Activated naive CD8-positive, alpha-beta T cell (primary cell): Measurements from ENCODE around the gene AFDN.

Experiments used
- H3K27ac Mint-ChIP-seq: one replicate; pipeline ENCODE4 v1.8.0; 2021; ENCODE audit warnings: mixed read lengths
- H3K27me3 Mint-ChIP-seq: one replicate; pipeline ENCODE4 v1.8.0; 2021; ENCODE audit warnings: mixed read lengths
- H3K36me3 Mint-ChIP-seq: one replicate; pipeline ENCODE4 v1.8.0; 2021; ENCODE audit warnings: mixed read lengths
- H3K4me1 Mint-ChIP-seq: one replicate; pipeline ENCODE4 v1.8.0; 2021; ENCODE audit warnings: low read depth, mixed read lengths
- H3K4me3 Mint-ChIP-seq: one replicate; pipeline ENCODE4 v1.8.0; 2021; ENCODE audit warnings: mild to moderate bottlenecking, mixed read lengths
- H3K9me3 Mint-ChIP-seq: one replicate; pipeline ENCODE4 v1.8.0; 2021; ENCODE audit warnings: low read depth, mixed read lengths

AFDN gene

DNA sequence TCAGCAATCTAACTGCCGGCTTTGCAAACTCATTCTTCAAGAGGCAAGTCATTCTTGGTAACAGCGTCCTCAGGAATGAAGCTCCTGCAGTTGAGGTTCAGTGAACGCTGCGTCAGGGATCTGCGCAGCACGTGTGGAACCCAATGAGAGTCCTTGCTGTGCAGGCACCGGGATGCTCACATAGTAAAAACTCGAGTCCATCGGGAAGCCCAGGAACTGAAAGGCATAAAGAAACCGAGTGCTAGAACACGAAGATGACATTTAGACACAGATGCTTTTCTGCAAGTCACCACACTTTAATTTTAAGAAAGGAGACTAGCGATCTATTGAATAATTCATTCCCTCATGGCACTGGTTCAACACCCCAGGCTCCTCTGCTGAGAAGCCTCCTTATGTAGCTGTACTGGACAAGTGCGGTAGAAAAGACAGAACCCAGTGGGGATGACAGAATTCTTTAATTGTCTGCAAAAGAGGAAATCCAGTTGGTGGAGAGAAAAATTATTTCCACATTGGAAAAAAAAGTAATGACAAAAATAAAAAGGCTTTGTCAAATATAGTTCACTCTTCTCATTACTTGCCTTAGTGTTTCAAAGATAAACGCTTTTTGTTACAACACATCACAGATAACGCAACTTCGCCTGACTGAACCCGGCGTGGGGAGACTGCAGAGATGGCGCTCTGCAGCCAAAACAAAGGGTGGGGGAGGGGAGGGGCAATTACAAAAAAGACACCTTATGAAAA, 1.9 kb upstream of the AFDN start:
- H3K27me3 Mint-ChIP-seq, result peaks cover 39% of the 10 kb centered on the region
- H3K4me3 Mint-ChIP-seq, result peak overlapping the region; percentile 58
- H3K36me3 Mint-ChIP-seq, result no peaks in the 10 kb centered on the region
- no peaks in the 10 kb centered on the region for H3K9me3 Mint-ChIP-seq
- H3K27ac Mint-ChIP-seq, result no peak overlapping the region
- H3K4me1 Mint-ChIP-seq, result peaks cover 17% of the 10 kb centered on the region

DNA sequence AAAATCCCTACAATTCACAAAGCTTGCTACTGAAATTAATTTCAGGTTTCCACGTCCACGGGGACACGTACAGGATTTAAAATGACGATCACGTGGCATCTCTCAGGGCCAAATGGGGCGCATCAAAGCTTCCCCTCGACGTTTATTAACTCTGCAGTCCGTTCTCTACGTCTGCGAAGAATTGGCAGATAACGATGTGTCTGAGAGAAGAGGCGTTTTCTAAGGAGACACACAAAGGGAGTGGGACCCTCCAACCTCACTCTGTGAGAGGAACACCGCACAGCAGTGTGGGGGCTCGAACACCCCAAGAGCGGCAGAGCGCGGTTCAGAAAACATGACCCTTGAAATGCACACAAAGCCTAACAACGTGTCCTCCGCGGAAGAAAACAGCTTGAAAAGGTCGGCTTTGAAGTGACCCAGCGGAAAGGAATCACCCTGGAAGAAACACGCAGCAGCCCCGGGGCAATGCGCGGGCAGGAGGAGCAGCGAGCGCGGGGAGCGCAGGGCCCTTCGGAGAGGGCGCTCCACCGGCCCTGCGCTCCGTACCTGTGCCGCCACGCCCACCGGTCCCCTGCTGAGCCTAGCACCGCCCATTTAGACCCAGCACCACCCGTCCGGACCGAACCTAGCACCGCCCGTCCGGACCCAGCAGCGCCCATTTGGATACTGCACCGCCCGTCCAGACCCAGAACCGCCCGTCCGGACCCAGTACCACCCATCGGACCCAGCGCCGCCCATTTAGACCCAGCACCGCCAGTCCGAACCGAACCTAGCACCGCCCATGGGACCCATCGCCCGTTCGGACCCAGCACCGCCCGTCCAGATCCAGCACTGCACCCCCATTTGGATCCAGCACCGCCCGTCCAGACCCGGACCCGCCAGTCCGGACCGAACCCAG, 1.1 kb upstream of the AFDN start:
- no peaks in the 10 kb centered on the region for H3K9me3 Mint-ChIP-seq
- peaks cover 17% of the 10 kb centered on the region for H3K4me1 Mint-ChIP-seq
- H3K36me3 Mint-ChIP-seq, result no peaks in the 10 kb centered on the region
- no peak overlapping the region for H3K27ac Mint-ChIP-seq
- H3K4me3 Mint-ChIP-seq, result peak overlapping the region; percentile 85
- H3K27me3 Mint-ChIP-seq, result peaks cover 42% of the 10 kb centered on the region

DNA sequence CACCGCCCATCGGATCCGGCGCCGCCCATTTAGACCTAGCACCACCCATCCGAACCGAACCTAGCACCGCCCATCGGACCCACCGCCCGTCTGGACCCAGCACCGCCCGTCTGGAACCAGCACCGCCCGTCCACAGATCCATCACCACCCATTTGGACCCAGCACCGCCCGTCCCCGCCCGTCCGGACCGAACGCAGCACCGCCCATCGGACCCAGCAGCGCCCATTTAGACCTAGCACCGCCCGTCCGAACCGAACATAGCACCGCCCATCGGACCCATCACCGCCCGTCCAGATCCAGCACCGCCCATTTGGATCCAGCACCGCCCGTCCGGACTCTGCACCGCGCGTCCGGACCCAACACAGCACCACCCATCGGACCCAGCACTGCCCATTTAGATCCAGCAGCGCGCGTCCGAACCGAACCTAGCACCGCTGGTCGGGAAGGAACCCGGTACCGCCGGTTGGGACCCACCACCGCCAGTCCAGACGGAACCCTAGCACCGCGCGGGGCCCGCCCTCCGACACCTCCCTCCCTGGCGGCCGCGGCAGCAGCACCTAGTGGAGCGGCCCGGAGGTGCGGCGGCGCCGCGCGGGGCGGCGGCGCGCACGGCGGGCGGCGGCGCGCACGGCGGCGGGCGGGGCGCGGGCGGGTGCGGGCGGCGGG, 348 bp upstream of the AFDN start:
- H3K36me3 Mint-ChIP-seq, result no peaks in the 10 kb centered on the region
- H3K27me3 Mint-ChIP-seq, result peaks cover 44% of the 10 kb centered on the region
- H3K27ac Mint-ChIP-seq, result no peak overlapping the region
- H3K4me3 Mint-ChIP-seq, result peak overlapping the region; percentile 85
- H3K9me3 Mint-ChIP-seq, result no peaks in the 10 kb centered on the region
- peaks cover 21% of the 10 kb centered on the region for H3K4me1 Mint-ChIP-seq

DNA sequence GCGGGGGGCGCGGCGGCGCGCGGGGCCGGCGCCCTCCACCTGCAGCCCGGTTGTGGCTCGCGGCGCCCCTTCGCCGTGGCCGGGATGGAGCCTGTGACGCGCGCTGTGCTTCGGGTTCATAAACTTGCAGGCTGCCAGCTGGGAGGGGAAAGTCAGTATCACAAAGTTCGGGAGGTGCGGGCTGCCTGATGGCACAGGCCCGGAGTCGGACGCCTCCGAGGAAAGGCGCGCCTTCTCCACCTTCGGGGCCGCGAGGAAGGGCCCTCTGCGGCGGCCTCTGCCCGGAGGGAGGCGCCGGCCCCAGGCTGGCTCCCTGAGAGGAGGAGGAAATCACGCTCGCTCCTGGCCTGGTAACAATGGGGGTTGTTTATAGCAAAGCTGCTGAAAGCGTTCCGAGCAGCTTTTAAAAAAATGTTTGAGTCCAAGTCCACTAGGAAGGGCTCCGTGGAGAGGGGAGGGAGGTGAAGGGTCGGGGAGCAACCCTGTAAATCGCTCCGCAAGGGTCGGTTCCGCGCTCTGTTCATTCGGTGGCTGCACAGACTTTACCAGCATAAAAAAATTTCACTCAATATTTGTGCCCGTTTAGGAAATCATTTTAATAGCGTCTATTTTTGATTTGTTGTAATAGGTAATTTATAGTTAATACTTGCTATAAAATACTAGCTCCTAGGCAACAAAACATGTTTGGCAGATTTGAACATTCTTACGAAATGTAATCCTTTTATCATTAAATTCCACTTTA, 1.0 kb downstream of the AFDN start:
- Mint-ChIP-seq H3K27ac (no peak overlapping the region), H3K4me1 (peaks cover 24% of the 10 kb centered on the region)

DNA sequence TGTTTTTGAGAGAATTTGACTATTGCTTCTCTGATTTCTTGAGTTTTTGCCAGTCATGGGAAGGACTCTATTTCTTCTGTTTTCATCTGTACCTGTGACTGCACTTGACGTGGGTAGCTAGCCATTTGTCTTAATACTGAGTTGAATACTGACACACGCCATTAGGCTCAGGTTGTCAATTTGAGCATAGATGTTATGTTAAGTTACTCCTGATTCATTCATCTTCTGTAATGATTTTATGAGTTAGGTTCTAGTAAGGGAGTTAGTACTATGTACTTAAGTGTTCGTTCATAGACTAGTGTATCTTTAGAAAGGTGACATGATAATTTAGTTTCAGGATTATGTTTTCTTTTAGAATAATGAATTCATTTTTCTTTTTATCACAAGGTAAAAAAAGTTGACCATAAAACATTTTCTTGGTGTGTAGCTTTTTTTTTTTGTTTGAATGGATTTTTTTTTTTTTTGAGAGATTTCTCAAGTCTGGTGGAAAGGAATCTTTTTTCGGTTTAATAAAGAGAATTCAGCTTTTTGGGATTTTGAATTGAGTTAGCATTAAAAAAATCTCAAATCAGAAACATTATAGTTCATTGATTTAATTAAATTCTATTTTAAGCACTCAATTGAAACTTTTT, 1.7 kb downstream of the AFDN start:
- no peak overlapping the region for H3K27ac Mint-ChIP-seq
- peak overlapping the region; percentile 84 for H3K4me3 Mint-ChIP-seq
- H3K4me1 Mint-ChIP-seq, result peaks cover 30% of the 10 kb centered on the region
- H3K27me3 Mint-ChIP-seq, result peaks cover 48% of the 10 kb centered on the region
- H3K36me3 Mint-ChIP-seq, result no peaks in the 10 kb centered on the region
- H3K9me3 Mint-ChIP-seq, result no peaks in the 10 kb centered on the region

More for the DNA sequence above, 1.0 kb downstream of the AFDN start:
- Mint-ChIP-seq H3K27me3 (peaks cover 46% of the 10 kb centered on the region), H3K36me3 (no peaks in the 10 kb centered on the region), H3K4me3 (peak overlapping the region; percentile 84), H3K9me3 (no peaks in the 10 kb centered on the region)

DNA sequence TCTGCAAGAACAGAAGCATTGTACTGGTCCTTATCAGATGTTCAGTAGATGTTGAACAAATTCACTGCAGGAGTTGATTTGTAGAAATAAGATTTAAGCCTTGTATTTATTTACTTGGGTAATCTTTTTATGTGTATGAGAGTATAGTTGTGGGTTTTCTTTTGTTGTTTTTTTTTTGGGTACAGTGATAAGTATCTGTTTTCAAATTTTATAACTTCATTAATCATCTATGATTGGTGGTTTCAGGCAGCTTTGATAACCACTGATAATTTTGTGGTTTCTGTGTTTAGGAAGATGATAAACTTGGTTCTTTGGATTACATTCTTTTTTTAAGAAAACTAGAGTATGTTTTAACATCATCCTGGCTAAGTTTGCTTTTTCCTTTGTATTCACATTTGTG, 2.8 kb downstream of the AFDN start:
- peaks cover 31% of the 10 kb centered on the region for H3K4me1 Mint-ChIP-seq
- H3K4me3 Mint-ChIP-seq, result no peak overlapping the region
- H3K27me3 Mint-ChIP-seq, result peaks cover 46% of the 10 kb centered on the region
- no peaks in the 10 kb centered on the region for H3K36me3 Mint-ChIP-seq
- no peaks in the 10 kb centered on the region for H3K9me3 Mint-ChIP-seq
- no peak overlapping the region for H3K27ac Mint-ChIP-seq

DNA sequence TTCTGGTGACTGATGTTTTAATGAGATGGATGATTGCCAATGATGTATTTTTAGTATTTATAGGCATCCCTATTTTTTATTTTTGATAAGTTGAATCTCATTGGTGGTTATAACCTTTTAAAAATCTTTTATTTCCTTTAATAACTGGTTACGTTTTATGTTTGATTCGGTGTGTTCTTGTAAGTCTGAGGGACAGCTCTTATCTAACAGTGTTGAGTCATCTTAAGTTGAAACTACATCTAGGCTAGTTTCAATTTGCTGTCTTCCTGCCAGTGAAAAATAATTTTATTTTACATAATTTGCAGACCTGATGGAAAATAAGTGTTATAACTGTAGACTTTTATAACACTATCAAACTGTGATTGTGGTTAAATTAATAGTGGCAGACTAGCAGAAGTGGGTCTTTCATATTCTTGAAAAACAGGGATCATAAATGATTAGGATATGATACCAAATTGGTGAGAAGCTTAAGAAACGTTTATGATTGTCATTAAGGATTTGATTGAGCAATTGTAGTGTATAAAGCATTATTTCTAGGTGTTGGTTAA, 4.6 kb downstream of the AFDN start:
- Mint-ChIP-seq H3K9me3 (no peaks in the 10 kb centered on the region), H3K36me3 (no peaks in the 10 kb centered on the region), H3K4me3 (no peak overlapping the region), H3K27me3 (peaks cover 46% of the 10 kb centered on the region), H3K27ac (peak overlapping the region; percentile 16), H3K4me1 (peaks cover 24% of the 10 kb centered on the region)

DNA sequence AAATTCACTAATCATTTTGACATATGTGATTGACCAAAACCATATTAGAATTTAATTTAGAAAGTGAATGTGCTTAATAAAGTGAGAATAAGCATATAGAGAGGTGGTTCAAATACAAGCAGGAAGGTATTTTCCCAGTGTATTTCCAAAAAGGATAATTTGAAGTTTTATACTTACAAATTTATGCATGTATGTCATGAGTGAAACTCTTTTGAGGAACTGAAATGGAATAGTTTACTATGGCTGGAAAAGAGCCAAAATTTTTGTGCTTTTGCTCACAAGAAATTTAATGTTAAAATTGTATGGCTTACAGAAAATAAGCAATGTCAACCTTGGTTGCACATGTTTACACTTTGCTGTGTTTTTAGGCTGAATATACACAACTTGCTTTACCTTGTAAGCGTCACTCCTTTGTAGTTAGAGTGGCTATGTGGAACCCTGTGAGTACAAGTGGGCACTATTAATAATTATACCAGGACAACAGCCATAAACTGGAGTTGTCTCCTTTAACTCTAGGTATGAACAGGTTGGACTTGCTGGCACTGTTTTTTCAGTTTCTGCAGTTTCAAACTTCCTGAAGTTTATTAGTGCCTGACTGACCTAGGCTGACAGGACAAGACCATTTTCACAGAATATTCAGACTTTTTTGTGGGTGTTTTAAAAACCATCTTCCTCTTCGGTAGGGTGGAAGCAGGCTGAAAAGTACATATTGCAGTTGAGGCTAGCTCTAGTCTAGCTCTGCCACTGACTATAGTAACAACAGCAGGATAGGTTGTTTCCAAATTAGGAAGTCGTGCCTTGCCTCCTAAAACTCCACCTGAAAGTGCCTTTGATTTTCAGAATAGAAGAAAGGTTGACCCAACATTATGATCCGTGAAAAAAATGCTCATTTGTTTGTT, 6.0 kb downstream of the AFDN start:
- Mint-ChIP-seq H3K27me3 (peaks cover 46% of the 10 kb centered on the region), H3K4me1 (peaks cover 22% of the 10 kb centered on the region), H3K9me3 (no peaks in the 10 kb centered on the region), H3K4me3 (no peak overlapping the region), H3K36me3 (no peaks in the 10 kb centered on the region), H3K27ac (no peak overlapping the region)

DNA sequence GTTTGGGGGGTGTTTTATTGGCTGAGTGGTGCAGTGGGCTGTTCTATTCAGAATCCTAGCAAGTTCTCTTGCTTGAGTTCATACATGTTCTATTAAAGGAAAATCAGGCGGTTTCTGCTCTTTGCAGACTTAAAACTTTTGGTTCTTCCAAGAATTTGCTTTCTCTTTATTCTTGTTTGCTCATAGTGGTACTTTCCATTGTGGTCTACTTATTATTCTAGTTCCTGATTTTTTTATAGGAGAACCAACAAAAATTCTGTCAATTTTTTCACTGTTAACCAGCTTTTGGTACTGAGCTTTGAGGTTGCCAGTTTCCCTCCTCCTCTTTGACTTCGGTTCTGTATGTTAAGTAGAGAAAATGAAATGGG, 6.7 kb downstream of the AFDN start:
- H3K4me1 Mint-ChIP-seq, result peaks cover 16% of the 10 kb centered on the region
- no peak overlapping the region for H3K27ac Mint-ChIP-seq
- no peak overlapping the region for H3K4me3 Mint-ChIP-seq
- peaks cover 46% of the 10 kb centered on the region for H3K27me3 Mint-ChIP-seq
- H3K9me3 Mint-ChIP-seq, result no peaks in the 10 kb centered on the region
- H3K36me3 Mint-ChIP-seq, result no peaks in the 10 kb centered on the region

DNA sequence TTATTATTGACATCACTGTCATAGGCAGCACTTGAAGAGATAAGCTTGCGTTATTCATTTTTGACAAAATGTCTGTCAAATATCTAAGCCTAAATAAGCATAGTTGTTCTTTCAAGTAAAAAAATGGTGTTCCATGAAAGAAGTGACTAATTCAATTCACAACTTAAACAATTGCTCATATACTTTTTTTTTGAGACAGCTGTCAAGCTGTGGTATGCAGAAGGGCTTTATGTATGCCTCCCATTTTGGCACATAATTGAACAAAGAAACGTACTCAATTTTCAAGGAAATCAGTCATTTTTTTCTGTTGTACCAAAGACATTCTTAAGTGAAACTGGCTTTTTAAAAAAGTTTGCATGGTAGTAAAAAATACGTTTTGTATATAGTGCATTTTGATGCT, 8.5 kb downstream of the AFDN start:
- H3K36me3 Mint-ChIP-seq, result no peaks in the 10 kb centered on the region
- H3K27me3 Mint-ChIP-seq, result peaks cover 32% of the 10 kb centered on the region
- no peak overlapping the region for H3K27ac Mint-ChIP-seq
- H3K4me3 Mint-ChIP-seq, result no peak overlapping the region
- H3K9me3 Mint-ChIP-seq, result no peaks in the 10 kb centered on the region
- H3K4me1 Mint-ChIP-seq, result peaks cover 15% of the 10 kb centered on the region

DNA sequence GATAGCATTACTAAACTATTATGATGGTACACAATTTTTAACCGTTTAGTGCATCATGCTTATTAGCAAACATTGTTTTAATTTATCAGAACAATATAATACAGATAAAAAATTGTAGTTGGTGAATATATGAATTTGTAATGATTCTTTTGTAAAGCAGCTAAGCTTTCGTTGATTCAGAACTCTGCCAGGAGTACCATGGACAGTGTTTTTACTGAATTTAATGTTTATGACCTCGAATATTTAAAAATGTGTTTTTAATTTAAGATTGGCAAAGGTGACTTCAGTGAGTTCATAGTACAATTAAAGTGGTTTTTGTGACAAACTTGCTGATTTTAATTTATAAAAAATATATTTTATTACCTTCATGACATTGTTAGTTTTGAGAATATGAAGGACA, 10.0 kb downstream of the AFDN start:
- Mint-ChIP-seq H3K27me3 (peaks cover 24% of the 10 kb centered on the region), H3K4me3 (no peak overlapping the region), H3K9me3 (no peaks in the 10 kb centered on the region), H3K4me1 (peaks cover 8% of the 10 kb centered on the region), H3K36me3 (no peaks in the 10 kb centered on the region), H3K27ac (no peak overlapping the region)

DNA sequence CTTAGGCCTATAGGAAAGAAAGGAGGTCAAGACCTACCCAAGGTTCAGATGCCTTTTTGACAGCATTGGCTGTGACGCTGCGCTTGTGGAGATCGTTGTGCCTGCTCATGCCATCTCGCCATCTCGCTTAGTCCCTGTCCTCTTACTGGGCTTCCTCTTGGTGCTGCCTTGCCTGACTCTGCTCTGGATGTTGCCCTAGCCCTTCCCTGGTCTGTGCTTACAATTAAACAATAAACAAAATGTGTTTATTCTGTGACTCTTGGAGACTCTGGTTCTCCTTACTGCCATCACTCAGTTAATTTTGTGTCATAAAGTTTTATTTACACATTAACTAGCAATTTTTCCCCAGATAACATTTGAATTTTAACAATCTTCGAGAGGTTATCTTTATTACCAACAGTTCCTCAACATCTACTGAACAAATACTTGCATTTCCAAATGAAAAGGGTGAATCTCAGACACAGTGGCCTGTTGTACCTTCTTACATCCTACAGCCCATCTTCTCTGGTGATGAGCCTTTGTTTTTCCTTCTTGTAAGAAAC, 11.6 kb downstream of the AFDN start:
- Mint-ChIP-seq H3K36me3 (no peaks in the 10 kb centered on the region), H3K4me1 (peaks cover 4% of the 10 kb centered on the region), H3K27me3 (peaks cover 22% of the 10 kb centered on the region), H3K4me3 (no peak overlapping the region), H3K9me3 (no peaks in the 10 kb centered on the region), H3K27ac (no peak overlapping the region)

DNA sequence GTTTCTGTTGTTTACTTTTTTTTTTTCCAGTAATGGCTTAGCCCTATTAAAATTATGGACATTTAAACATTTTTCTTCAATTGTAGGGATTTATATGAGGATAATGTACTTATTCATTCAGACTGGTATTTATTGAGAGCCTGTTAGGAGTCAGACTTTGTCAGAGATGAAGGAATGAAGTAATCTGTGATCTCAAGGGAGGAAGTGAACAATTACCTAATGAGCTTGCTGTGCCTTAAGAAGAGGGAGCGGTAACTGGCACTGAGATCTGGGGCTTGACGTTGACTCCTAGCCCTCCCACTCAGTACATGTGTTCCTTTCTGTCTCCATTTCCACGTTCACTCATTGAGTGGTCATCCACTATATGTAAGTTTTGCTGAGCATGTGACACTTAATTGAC, 12.6 kb downstream of the AFDN start:
- Mint-ChIP-seq H3K4me1 (no peaks in the 10 kb centered on the region), H3K36me3 (no peaks in the 10 kb centered on the region), H3K9me3 (no peaks in the 10 kb centered on the region), H3K4me3 (no peak overlapping the region), H3K27me3 (peaks cover 20% of the 10 kb centered on the region), H3K27ac (no peak overlapping the region)
